ENCODE data around the gene KDM4B. TPM values are rescaled to one million over a fixed set of nuclear protein-coding genes. Genes with fewer than 3 reads are reported as not detected.

Gene KDM4B
- total and polyA plus RNA-seq, 9 of the 15 experiments (the other 6 are each of a cell fraction or from before 2014, with no cell fraction given) = 0.21 to 29.9 (median 7.3) TPM

DNA sequence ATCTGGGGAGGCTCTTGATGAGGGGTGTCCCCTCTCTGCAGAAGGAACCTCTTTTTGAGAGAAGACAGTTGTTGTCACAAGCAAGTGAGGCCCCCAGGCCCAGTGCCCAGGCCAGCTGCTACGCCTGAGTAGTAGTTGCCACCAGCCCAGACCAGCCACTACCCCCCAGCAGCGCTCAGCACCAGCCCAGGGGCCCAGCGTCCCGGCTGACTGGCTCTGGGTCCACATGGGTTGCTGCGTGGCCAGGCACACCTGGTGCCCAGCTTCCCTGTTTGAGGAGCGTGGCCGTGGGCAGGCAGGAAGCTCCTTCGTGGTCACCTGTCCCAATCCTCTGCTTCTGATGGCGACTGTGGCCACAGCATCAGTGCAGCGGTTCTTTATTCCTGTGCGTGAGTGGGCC, 84.7 kb downstream of the KDM4B start (continued):
- TF ChIP-seq, protein P1, sequence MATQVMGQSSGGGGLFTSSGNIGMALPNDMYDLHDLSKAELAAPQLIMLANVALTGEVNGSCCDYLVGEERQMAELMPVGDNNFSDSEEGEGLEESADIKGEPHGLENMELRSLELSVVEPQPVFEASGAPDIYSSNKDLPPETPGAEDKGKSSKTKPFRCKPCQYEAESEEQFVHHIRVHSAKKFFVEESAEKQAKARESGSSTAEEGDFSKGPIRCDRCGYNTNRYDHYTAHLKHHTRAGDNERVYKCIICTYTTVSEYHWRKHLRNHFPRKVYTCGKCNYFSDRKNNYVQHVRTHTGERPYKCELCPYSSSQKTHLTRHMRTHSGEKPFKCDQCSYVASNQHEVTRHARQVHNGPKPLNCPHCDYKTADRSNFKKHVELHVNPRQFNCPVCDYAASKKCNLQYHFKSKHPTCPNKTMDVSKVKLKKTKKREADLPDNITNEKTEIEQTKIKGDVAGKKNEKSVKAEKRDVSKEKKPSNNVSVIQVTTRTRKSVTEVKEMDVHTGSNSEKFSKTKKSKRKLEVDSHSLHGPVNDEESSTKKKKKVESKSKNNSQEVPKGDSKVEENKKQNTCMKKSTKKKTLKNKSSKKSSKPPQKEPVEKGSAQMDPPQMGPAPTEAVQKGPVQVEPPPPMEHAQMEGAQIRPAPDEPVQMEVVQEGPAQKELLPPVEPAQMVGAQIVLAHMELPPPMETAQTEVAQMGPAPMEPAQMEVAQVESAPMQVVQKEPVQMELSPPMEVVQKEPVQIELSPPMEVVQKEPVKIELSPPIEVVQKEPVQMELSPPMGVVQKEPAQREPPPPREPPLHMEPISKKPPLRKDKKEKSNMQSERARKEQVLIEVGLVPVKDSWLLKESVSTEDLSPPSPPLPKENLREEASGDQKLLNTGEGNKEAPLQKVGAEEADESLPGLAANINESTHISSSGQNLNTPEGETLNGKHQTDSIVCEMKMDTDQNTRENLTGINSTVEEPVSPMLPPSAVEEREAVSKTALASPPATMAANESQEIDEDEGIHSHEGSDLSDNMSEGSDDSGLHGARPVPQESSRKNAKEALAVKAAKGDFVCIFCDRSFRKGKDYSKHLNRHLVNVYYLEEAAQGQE (IDR thresholded peaks at IDR 0.05; ENCODE audit: borderline replicate concordance) = no peak
- TF ChIP-seq, protein P1 (CRISPR knock-in tag; IDR thresholded peaks at IDR 0.05; ENCODE audit: low read depth) = no peak
- TF ChIP-seq CLOCK (CRISPR knock-in tag; IDR thresholded peaks at IDR 0.05; ENCODE audit: borderline replicate concordance) (no peak), MYNN (IDR thresholded peaks at IDR 0.05) (no peak), MYNN (CRISPR knock-in tag; IDR thresholded peaks at IDR 0.05) (no peak), SUPT5H (IDR thresholded peaks at IDR 0.05) (no peak), ZNF717 (CRISPR knock-in tag; IDR thresholded peaks at IDR 0.05) (no peak), SMARCB1 (IDR thresholded peaks at IDR 0.05; ENCODE audit: insufficient read length, low read depth) (no peak), ZNF583 (CRISPR knock-in tag; IDR thresholded peaks at IDR 0.05) (no peak), NR3C1 (CRISPR knock-in tag; IDR thresholded peaks at IDR 0.05) (no peak), MECOM (CRISPR knock-in tag; IDR thresholded peaks at IDR 0.05) (no peak)
- TF ChIP-seq, protein P2, sequence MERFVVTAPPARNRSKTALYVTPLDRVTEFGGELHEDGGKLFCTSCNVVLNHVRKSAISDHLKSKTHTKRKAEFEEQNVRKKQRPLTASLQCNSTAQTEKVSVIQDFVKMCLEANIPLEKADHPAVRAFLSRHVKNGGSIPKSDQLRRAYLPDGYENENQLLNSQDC (CRISPR knock-in tag; IDR thresholded peaks at IDR 0.05) = no peak
- TF ChIP-seq, protein P3, sequence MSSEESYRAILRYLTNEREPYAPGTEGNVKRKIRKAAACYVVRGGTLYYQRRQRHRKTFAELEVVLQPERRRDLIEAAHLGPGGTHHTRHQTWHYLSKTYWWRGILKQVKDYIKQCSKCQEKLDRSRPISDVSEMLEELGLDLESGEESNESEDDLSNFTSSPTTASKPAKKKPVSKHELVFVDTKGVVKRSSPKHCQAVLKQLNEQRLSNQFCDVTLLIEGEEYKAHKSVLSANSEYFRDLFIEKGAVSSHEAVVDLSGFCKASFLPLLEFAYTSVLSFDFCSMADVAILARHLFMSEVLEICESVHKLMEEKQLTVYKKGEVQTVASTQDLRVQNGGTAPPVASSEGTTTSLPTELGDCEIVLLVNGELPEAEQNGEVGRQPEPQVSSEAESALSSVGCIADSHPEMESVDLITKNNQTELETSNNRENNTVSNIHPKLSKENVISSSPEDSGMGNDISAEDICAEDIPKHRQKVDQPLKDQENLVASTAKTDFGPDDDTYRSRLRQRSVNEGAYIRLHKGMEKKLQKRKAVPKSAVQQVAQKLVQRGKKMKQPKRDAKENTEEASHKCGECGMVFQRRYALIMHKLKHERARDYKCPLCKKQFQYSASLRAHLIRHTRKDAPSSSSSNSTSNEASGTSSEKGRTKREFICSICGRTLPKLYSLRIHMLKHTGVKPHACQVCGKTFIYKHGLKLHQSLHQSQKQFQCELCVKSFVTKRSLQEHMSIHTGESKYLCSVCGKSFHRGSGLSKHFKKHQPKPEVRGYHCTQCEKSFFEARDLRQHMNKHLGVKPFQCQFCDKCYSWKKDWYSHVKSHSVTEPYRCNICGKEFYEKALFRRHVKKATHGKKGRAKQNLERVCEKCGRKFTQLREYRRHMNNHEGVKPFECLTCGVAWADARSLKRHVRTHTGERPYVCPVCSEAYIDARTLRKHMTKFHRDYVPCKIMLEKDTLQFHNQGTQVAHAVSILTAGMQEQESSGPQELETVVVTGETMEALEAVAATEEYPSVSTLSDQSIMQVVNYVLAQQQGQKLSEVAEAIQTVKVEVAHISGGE (CRISPR knock-in tag; IDR thresholded peaks at IDR 0.05) = no peak
- TF ChIP-seq, protein P4, sequence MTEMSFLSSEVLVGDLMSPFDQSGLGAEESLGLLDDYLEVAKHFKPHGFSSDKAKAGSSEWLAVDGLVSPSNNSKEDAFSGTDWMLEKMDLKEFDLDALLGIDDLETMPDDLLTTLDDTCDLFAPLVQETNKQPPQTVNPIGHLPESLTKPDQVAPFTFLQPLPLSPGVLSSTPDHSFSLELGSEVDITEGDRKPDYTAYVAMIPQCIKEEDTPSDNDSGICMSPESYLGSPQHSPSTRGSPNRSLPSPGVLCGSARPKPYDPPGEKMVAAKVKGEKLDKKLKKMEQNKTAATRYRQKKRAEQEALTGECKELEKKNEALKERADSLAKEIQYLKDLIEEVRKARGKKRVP (CRISPR knock-in tag; IDR thresholded peaks at IDR 0.05) = no peak
